Skeletal muscle tissue (tissue), 4 donors: ENCODE results near the gene NOP58. TPM values are rescaled to one million over a fixed set of nuclear protein-coding genes. Genes with fewer than 3 reads are reported as not detected.
"Not testable (repeated sequence)": the region's sequence is repeated elsewhere in the genome, so short reads cannot be mapped to it uniquely, and the experiment has no call there.

Source experiments
- H3K27ac ChIP-seq: one replicate; pipeline ENCODE4 v1.7.0; 2013; ENCODE audit warnings: mild to moderate bottlenecking, low read depth, low read length, inconsistent platforms
- H3K27me3 ChIP-seq, 3 donors: one replicate each; pipeline ENCODE4 v1.7.0; 2013; ENCODE audit warnings: low read length in 3 of 3; ENCODE audit not compliant: control insufficient read depth in 3 of 3, insufficient read depth in 3 of 3
- H3K36me3 ChIP-seq, 3 donors: one replicate each; pipeline ENCODE4 v1.7.0; 2013; ENCODE audit warnings: low read length in 3 of 3; ENCODE audit not compliant: control insufficient read depth in 3 of 3, insufficient read depth in 3 of 3
- H3K4me1 ChIP-seq, 3 donors: one replicate each; pipeline ENCODE4 v1.7.0; 2013; ENCODE audit warnings: low read length in 3 of 3, mild to moderate bottlenecking in 3 of 3; ENCODE audit not compliant: control insufficient read depth in 3 of 3, insufficient read depth in 3 of 3
- H3K4me3 ChIP-seq, 3 donors: one replicate each; pipeline ENCODE4 v1.7.0; 2013; ENCODE audit warnings: low read length in 3 of 3
- H3K9ac ChIP-seq, 3 donors: one replicate each; pipeline ENCODE4 v1.7.0; 2013; ENCODE audit warnings: low read length in 3 of 3, mild to moderate bottlenecking in 3 of 3, moderate library complexity in 2 of 3, low read depth in 1 of 3
- H3K9me3 ChIP-seq, 3 donors: one replicate each; pipeline ENCODE4 v1.7.0; 2013; ENCODE audit warnings: low read length in 3 of 3; ENCODE audit not compliant: control insufficient read depth in 3 of 3
- total RNA-seq: library from RNA; depleted of rRNA; stranded (reverse); fragments of >200 nt; gene quantifications from one replicate; pipeline ENCODE4 v1.2.3, GENCODE V29; 2014
- donor health status: Osteomylitis.

Gene NOP58, protein sequence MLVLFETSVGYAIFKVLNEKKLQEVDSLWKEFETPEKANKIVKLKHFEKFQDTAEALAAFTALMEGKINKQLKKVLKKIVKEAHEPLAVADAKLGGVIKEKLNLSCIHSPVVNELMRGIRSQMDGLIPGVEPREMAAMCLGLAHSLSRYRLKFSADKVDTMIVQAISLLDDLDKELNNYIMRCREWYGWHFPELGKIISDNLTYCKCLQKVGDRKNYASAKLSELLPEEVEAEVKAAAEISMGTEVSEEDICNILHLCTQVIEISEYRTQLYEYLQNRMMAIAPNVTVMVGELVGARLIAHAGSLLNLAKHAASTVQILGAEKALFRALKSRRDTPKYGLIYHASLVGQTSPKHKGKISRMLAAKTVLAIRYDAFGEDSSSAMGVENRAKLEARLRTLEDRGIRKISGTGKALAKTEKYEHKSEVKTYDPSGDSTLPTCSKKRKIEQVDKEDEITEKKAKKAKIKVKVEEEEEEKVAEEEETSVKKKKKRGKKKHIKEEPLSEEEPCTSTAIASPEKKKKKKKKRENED
- 49.6 TPM for total RNA-seq

- H3K27ac ChIP-seq: peak within 1 kb of the TSS; percentile 97
- H3K4me3 ChIP-seq: peak within 1 kb of the TSS; percentile 98 to 100 (median 98)
- no peaks in the 10 kb centered on the region for H3K36me3 ChIP-seq
- H3K4me1 ChIP-seq: peaks cover 8 to 13% (median 11%) of the 10 kb centered on the region in 3 donors
- H3K9me3 ChIP-seq: no peaks in the 10 kb centered on the region
- peak within 1 kb of the TSS; percentile 93 to 99 (median 98) for H3K9ac ChIP-seq
- no peaks in the 10 kb centered on the region for H3K27me3 ChIP-seq
These were observed at the start of gene NOP58 for GRCh38 chr2:202265467-202266277. Gene NOP58 (plus strand): TSS chr2:202265763. CDS start chr2:202265942, 179 bp downstream.

- Histone ChIP-seq H3K4me3 (no peak overlapping the region), H3K27ac (no peak overlapping the region), H3K4me1 (peaks cover 0 to 6% (median 0%) of the 10 kb centered on the region in 3 donors), H3K9me3 (no peaks in the 10 kb centered on the region), H3K27me3 (no peaks in the 10 kb centered on the region), H3K36me3 (peaks cover 0 to 11% (median 0%) of the 10 kb centered on the region in 3 donors), H3K9ac (no peak overlapping the region)
These were observed 43.7 kb upstream of the NOP58 start for GRCh38 chr2:202221873-202222272.

DNA sequence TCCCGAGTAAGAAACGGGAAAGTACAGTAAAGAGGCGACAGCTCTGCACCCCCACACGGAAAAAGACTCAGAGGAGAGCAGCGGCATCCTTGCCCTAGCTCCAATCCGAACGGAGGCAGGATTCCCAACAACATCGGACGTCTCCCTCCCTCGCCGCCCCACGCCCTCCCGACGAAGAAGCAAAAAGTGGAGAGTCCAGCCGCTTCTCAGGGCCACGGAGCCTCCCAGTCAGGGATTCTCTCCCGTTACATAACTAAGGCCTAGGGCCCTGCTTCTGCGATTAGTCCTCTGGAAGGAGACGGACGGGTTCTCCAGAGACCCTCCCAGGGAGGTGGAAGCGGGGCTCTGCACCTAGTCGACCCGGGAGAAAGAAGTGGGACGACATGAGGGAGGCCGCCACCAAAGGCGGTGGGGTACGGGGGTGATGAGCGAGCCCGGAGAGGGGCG is 27.8 kb upstream of the NOP58 start:
- Histone ChIP-seq H3K27ac (peak overlapping the region; percentile 81), H3K27me3 (no peaks in the 10 kb centered on the region), H3K9ac (peak overlapping the region; percentile 92 to 97 (median 94)), H3K9me3 (no peaks in the 10 kb centered on the region), H3K4me1 (peaks cover 9 to 24% (median 22%) of the 10 kb centered on the region in 3 donors), H3K4me3 (peak overlapping the region; percentile 85 to 98 (median 92)), H3K36me3 (no peaks in the 10 kb centered on the region)

GRCh38 chr2:202238234-202239197 is 27.0 kb upstream of the NOP58 start, which contains the start of gene SUMO1:
Gene SUMO1 (minus strand): TSS chr2:202238597. CDS start chr2:202238451, 146 bp downstream.
- Histone ChIP-seq H3K4me1 (peaks cover 9 to 22% (median 17%) of the 10 kb centered on the region in 3 donors), H3K27me3 (no peaks in the 10 kb centered on the region), H3K9ac (peak within 1 kb of the TSS; percentile 92 to 97 (median 94)), H3K27ac (peak within 1 kb of the TSS; percentile 81), H3K9me3 (no peaks in the 10 kb centered on the region), H3K4me3 (peak within 1 kb of the TSS; percentile 85 to 98 (median 92)), H3K36me3 (no peaks in the 10 kb centered on the region)

DNA sequence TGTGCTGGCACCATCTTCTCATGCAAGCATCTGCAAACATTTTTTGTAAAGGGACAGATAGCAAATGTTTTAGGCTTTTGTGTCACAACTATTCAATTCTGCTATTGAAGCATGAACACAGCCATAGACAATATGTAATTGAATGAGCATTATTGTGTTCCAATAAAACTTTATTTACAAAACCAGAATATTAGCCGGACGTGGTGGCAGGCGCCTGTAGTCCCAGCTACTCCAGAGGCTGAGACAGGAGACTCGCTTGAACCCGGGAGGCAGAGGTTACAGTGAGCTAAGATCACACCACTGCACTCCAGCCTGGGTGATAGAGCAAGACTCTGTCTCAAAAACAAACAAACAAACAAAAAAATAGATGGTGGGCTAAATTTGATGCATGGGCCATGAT is 17.9 kb upstream of the NOP58 start:
- H3K36me3 ChIP-seq, H3K27ac ChIP-seq, H3K27me3 ChIP-seq: not testable (repeated sequence)

GRCh38 chr2:202249521-202250253 is 15.9 kb upstream of the NOP58 start:
- Histone ChIP-seq H3K4me1 (peaks cover 0 to 8% (median 0%) of the 10 kb centered on the region in 3 donors), H3K4me3 (peak overlapping the region in 2 of 3 donors; percentile 21 to 35), H3K36me3 (no peaks in the 10 kb centered on the region), H3K9me3 (no peaks in the 10 kb centered on the region), H3K27ac (peak overlapping the region; percentile 91), H3K27me3 (no peaks in the 10 kb centered on the region), H3K9ac (peak overlapping the region in 2 of 3 donors; percentile 27 to 54)

More for the DNA sequence above, 17.9 kb upstream of the NOP58 start:
- not testable (repeated sequence) for H3K4me1 ChIP-seq, H3K9me3 ChIP-seq, H3K9ac ChIP-seq, H3K4me3 ChIP-seq

DNA sequence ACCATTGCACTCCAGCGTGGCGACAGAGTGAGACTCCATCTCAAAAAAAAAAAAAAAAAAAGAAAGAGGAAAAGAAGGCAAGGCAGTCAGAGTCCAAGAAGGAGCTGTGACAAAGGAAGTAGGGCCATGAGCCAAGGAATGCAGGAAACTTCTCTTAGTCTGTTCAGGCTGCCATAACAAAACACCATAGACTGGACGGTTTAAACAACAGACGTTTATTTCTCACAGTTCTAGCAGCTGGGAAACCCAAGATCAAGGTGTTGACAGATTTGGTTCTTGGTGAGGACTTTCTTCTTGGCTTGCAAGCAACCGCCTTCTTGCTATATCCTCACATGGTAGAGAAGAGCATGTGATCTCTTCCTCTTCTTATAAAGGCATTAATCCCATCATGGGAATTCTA is 14.1 kb upstream of the NOP58 start:
- no peak overlapping the region for H3K9ac ChIP-seq
- H3K36me3 ChIP-seq: no peaks in the 10 kb centered on the region
- no peaks in the 10 kb centered on the region for H3K9me3 ChIP-seq
- peaks cover 0 to 8% (median 0%) of the 10 kb centered on the region in 3 donors for H3K4me1 ChIP-seq
- H3K27me3 ChIP-seq: no peaks in the 10 kb centered on the region
- no peak overlapping the region for H3K4me3 ChIP-seq
- H3K27ac ChIP-seq: peak overlapping the region; percentile 52

DNA sequence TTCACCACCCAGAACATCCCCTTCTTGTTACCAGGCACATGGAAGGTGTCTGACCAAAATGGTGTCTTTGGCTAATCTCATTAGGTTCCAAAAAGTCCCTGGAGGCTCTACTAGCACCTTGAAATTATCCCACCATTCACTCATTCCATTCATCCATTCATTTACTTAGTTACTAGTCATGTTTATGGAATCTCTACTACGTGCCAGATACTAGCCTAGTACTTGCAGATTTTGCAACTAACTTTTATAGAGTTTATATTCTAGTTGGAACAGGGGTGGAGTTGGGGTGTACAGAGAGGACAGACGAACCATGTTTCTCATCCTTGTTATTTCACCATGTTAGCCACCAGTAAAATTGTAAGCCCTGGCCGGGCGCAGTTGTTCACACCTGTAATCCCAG is 4.0 kb upstream of the NOP58 start:
- Histone ChIP-seq H3K27ac (no peak overlapping the region), H3K4me1 (no peaks in the 10 kb centered on the region), H3K9ac (no peak overlapping the region), H3K9me3 (no peaks in the 10 kb centered on the region), H3K4me3 (no peak overlapping the region), H3K27me3 (no peaks in the 10 kb centered on the region), H3K36me3 (no peaks in the 10 kb centered on the region)
